ACC112 (cell line): Measurements from ENCODE around the gene CFL1.

Experiments
- H2AFZ ChIP-seq: fragments of 200-600 bp; sonication (generic); one replicate; pipeline ENCODE4 v1.6.0; 2017; ENCODE audit warnings: antibody characterized with exemption, low read length; ENCODE audit not compliant: unreplicated experiment
- H3K27ac ChIP-seq: fragments of 200-600 bp; sonication (generic); 2 replicates; pipeline ENCODE4 v1.5.1; 2014; ENCODE audit warnings: low read depth, mild to moderate bottlenecking, antibody characterized with exemption, low read length, moderate library complexity
- H3K27me3 ChIP-seq: fragments of 200-600 bp; sonication (generic); 2 replicates; pipeline ENCODE4 v1.6.1; 2014; ENCODE audit warnings: mild to moderate bottlenecking, antibody characterized with exemption, low read length, moderate library complexity, mixed read lengths; ENCODE audit not compliant: insufficient read depth
- H3K36me3 ChIP-seq: fragments of 200-600 bp; sonication (generic); 2 replicates; pipeline ENCODE4 v1.6.1; 2016; ENCODE audit warnings: mild to moderate bottlenecking, antibody characterized with exemption, low read length, moderate library complexity, mixed read lengths; ENCODE audit not compliant: insufficient read depth
- H3K4me1 ChIP-seq: fragments of 200-600 bp; sonication (generic); one replicate; pipeline ENCODE4 v1.6.1; 2016; ENCODE audit warnings: low read length, mixed read lengths; ENCODE audit not compliant: insufficient read depth, unreplicated experiment, control insufficient read depth
- H3K4me3 ChIP-seq: fragments of 200-600 bp; sonication (generic); 2 replicates; pipeline ENCODE4 v1.5.1; 2014; ENCODE audit warnings: mild to moderate bottlenecking, low read depth, low read length
- H3K79me2 ChIP-seq: fragments of 200-600 bp; sonication (generic); one replicate; pipeline ENCODE4 v1.6.0; 2016; ENCODE audit warnings: low read length; ENCODE audit not compliant: control insufficient read depth, unreplicated experiment, insufficient read depth

The CFL1 gene

GRCh38 chr11:65857853-65858680 is at the start of gene CFL1:
Gene CFL1, minus strand, starts transcription at chr11:65858180. Its CDS starts 81 bp downstream, at chr11:65858099.
- no peaks in the 10 kb centered on the region for H3K27me3 ChIP-seq
- peak within 1 kb of the TSS; percentile 94 for H3K27ac ChIP-seq
- H3K36me3 ChIP-seq = peaks cover 31% of the 10 kb centered on the region
- H3K4me1 ChIP-seq = peaks cover 17% of the 10 kb centered on the region
- peak within 1 kb of the TSS; percentile 99 for H3K4me3 ChIP-seq
- H2AFZ ChIP-seq = peak within 1 kb of the TSS; percentile 95
- peaks cover 62% of the 10 kb centered on the region for H3K79me2 ChIP-seq

GRCh38 chr11:65906602-65907001 is 48.6 kb upstream of the CFL1 start:
- Histone ChIP-seq H3K79me2 (peaks cover 3% of the 10 kb centered on the region), H2AFZ (no peak overlapping the region), H3K36me3 (no peaks in the 10 kb centered on the region), H3K4me3 (no peak overlapping the region), H3K27ac (peak overlapping the region; percentile 23; the same call in 1 of the 2 replicates), H3K27me3 (no peaks in the 10 kb centered on the region), H3K4me1 (peaks cover 53% of the 10 kb centered on the region)

GRCh38 chr11:65903715-65904114 is 45.7 kb upstream of the CFL1 start:
- Histone ChIP-seq H3K79me2 (peaks cover 25% of the 10 kb centered on the region), H2AFZ (no peak overlapping the region), H3K4me3 (peak overlapping the region; percentile 43; the same call in 1 of the 2 replicates), H3K27me3 (no peaks in the 10 kb centered on the region), H3K27ac (peak overlapping the region; percentile 91), H3K4me1 (peaks cover 45% of the 10 kb centered on the region), H3K36me3 (peaks cover 4% of the 10 kb centered on the region; the same call in 1 of the 2 replicates)

GRCh38 chr11:65903068-65903481 is 45.1 kb upstream of the CFL1 start:
- H3K27me3 ChIP-seq = no peaks in the 10 kb centered on the region
- peaks cover 31% of the 10 kb centered on the region for H3K79me2 ChIP-seq
- H3K4me3 ChIP-seq = peak overlapping the region; percentile 43; the same call in 1 of the 2 replicates
- peak overlapping the region; percentile 91 for H3K27ac ChIP-seq
- peaks cover 10% of the 10 kb centered on the region for H3K36me3 ChIP-seq
- H2AFZ ChIP-seq = no peak overlapping the region
- H3K4me1 ChIP-seq = peaks cover 45% of the 10 kb centered on the region

GRCh38 chr11:65900899-65901180 is 42.9 kb upstream of the CFL1 start:
- no peak overlapping the region for H2AFZ ChIP-seq
- peaks cover 54% of the 10 kb centered on the region for H3K79me2 ChIP-seq
- peak overlapping the region; percentile 85 for H3K4me3 ChIP-seq
- H3K36me3 ChIP-seq = peaks cover 25% of the 10 kb centered on the region
- peak overlapping the region; percentile 91 for H3K27ac ChIP-seq
- peaks cover 50% of the 10 kb centered on the region for H3K4me1 ChIP-seq
- H3K27me3 ChIP-seq = no peaks in the 10 kb centered on the region

- H2AFZ ChIP-seq = no peak within 1 kb of the TSS
- peaks cover 59% of the 10 kb centered on the region for H3K79me2 ChIP-seq
Measured at GRCh38 chr11:65900125-65900898, 42.3 kb upstream of the CFL1 start, which contains the start of gene FOSL1. Gene FOSL1, minus strand, starts transcription at chr11:65900388. Its CDS starts 49 bp downstream, at chr11:65900339.

GRCh38 chr11:65899356-65900124 is 41.6 kb upstream of the CFL1 start:
- Histone ChIP-seq H3K27ac (peak overlapping the region; percentile 91), H3K36me3 (peaks cover 31% of the 10 kb centered on the region), H3K4me1 (peaks cover 58% of the 10 kb centered on the region), H2AFZ (no peak overlapping the region), H3K4me3 (peak overlapping the region; percentile 85), H3K27me3 (no peaks in the 10 kb centered on the region), H3K79me2 (peaks cover 63% of the 10 kb centered on the region)

More at GRCh38 chr11:65900125-65900898, 42.3 kb upstream of the CFL1 start, which contains the start of gene FOSL1:
- Histone ChIP-seq H3K4me1 (peaks cover 55% of the 10 kb centered on the region), H3K36me3 (peaks cover 31% of the 10 kb centered on the region), H3K27ac (peak within 1 kb of the TSS; percentile 91), H3K27me3 (no peaks in the 10 kb centered on the region), H3K4me3 (peak within 1 kb of the TSS; percentile 85)

GRCh38 chr11:65898656-65899355 is 40.8 kb upstream of the CFL1 start:
- H3K4me3 ChIP-seq = peak overlapping the region; percentile 85
- H3K4me1 ChIP-seq = peaks cover 63% of the 10 kb centered on the region
- H2AFZ ChIP-seq = no peak overlapping the region
- H3K27me3 ChIP-seq = no peaks in the 10 kb centered on the region
- H3K36me3 ChIP-seq = peaks cover 36% of the 10 kb centered on the region
- H3K27ac ChIP-seq = peak overlapping the region; percentile 91
- peaks cover 69% of the 10 kb centered on the region for H3K79me2 ChIP-seq

- no peaks in the 10 kb centered on the region for H3K27me3 ChIP-seq
Measured at GRCh38 chr11:65897020-65897471, 39.1 kb upstream of the CFL1 start.

More at GRCh38 chr11:65897020-65897471, 39.1 kb upstream of the CFL1 start:
- peaks cover 40% of the 10 kb centered on the region for H3K36me3 ChIP-seq
- peak overlapping the region; percentile 91 for H3K27ac ChIP-seq
- peaks cover 62% of the 10 kb centered on the region for H3K4me1 ChIP-seq
- no peak overlapping the region for H2AFZ ChIP-seq
- H3K4me3 ChIP-seq = peak overlapping the region; percentile 85
- peaks cover 75% of the 10 kb centered on the region for H3K79me2 ChIP-seq
